Thyroid gland (tissue), 4 donors: ENCODE results near the gene INAFM2. TPM values are rescaled to one million over a fixed set of nuclear protein-coding genes. Genes with fewer than 3 reads are reported as not detected.
A peak's percentile ranks its signal among the peaks of the same experiment; 100 is the strongest.

Source experiments
- DNase-seq, 2 donors: peaks; one replicate each; pipeline ENCODE4 v3.0.0-alpha.2; 2019
- H3K27ac ChIP-seq, 3 donors: fragments of 200-600 bp; sonication (generic); 1 replicate in 2 of 3; 2 replicates in 1 of 3; pipeline ENCODE4 v1.5.1; 2016 to 2019; ENCODE audit warnings: mild to moderate bottlenecking in 1 of 3, moderate library complexity in 1 of 3
- H3K27me3 ChIP-seq: fragments of 200-600 bp; sonication (generic); one replicate; pipeline ENCODE4 v1.5.1; 2019
- H3K36me3 ChIP-seq, 2 donors: fragments of 200-600 bp; sonication (generic); one replicate each; pipeline ENCODE4 v1.5.1; 2016 to 2019
- H3K4me1 ChIP-seq, 2 donors: fragments of 200-600 bp; sonication (generic); one replicate each; pipeline ENCODE4 v1.5.1; 2017 to 2019
- H3K4me3 ChIP-seq, 3 donors: fragments of 200-600 bp; sonication (generic); replicated peaks in 1 of 3; 1 replicate in 2 of 3; 2 replicates in 1 of 3; pipeline ENCODE4 v1.5.1; 2016; ENCODE audit warnings: mild to moderate bottlenecking in 1 of 3
- H3K9me3 ChIP-seq: fragments of 200-600 bp; sonication (generic); one replicate; pipeline ENCODE4 v1.5.1; 2017
- POLR2A ChIP-seq, 2 donors: fragments of 450-650 bp; IDR thresholded peaks; one replicate each; pipeline ENCODE4 v1.6.1; 2017; ENCODE audit warnings: antibody characterized with exemption in 2 of 2, mild to moderate bottlenecking in 2 of 2, moderate library complexity in 1 of 2
- WGBS, 2 donors: methylation state at CpG; one replicate each; pipeline ENCODE4 v1.1.5; 2017; 5-methylcytosine and 5-hydroxymethylcytosine counted together
- intact Hi-C: fragments of 100-400 bp; cut with DNase I; formaldehyde crosslinking; loops from one replicate; pipeline ENCODE4 v1.15.1; 2023
- total RNA-seq, 4 donors: library from RNA; depleted of rRNA; stranded (reverse); fragments of >200 nt; gene quantifications; one replicate each; pipeline ENCODE4 v1.2.3, GENCODE V29; 2016
- TF ChIP-seq, protein P1 (sequence below), 6 experiments: fragments of 200-600 bp in 3 of 6; fragments of 450-650 bp in 3 of 6; sonication (generic) in 3 of 6; IDR thresholded peaks; one replicate each; pipeline ENCODE4 v1.5.1; 2016 to 2019; ENCODE audit warnings: antibody characterized with exemption in 6 of 6, mild to moderate bottlenecking in 2 of 6, inconsistent platforms in 1 of 6, moderate library complexity in 1 of 6

Gene INAFM2
- total RNA-seq, 4 donors from 2014 or later = 47.5 to 86.9 (median 63.8) TPM

GRCh38 chr15:40286061-40286532 is 37.4 kb upstream of the INAFM2 start:
- H3K9me3 ChIP-seq = no peaks in the 10 kb centered on the region
- no peak overlapping the region for H3K4me3 ChIP-seq
- no peak for TF ChIP-seq POLR2A (IDR thresholded peaks at IDR 0.05)
- TF ChIP-seq, protein P1, sequence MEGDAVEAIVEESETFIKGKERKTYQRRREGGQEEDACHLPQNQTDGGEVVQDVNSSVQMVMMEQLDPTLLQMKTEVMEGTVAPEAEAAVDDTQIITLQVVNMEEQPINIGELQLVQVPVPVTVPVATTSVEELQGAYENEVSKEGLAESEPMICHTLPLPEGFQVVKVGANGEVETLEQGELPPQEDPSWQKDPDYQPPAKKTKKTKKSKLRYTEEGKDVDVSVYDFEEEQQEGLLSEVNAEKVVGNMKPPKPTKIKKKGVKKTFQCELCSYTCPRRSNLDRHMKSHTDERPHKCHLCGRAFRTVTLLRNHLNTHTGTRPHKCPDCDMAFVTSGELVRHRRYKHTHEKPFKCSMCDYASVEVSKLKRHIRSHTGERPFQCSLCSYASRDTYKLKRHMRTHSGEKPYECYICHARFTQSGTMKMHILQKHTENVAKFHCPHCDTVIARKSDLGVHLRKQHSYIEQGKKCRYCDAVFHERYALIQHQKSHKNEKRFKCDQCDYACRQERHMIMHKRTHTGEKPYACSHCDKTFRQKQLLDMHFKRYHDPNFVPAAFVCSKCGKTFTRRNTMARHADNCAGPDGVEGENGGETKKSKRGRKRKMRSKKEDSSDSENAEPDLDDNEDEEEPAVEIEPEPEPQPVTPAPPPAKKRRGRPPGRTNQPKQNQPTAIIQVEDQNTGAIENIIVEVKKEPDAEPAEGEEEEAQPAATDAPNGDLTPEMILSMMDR (IDR thresholded peaks at IDR 0.05) = no peak
- intact Hi-C loops = loop anchor here (5.0 kb wide), 1 partner anchor 36 kb away; the partner anchor contains the start of gene INAFM2
- no peak overlapping the region for H3K27ac ChIP-seq
- peaks cover 19 to 38% of the 10 kb centered on the region in 2 donors for H3K4me1 ChIP-seq
- H3K27me3 ChIP-seq = peaks cover 8% of the 10 kb centered on the region
- no peak for DNase-seq
- H3K36me3 ChIP-seq = no peaks in the 10 kb centered on the region
- 92 to 95% methylated on average over 7 of the region's 7 CpGs for WGBS, 2 donors

GRCh38 chr15:40286794-40287193 is 36.7 kb upstream of the INAFM2 start:
- H3K4me1 ChIP-seq = peaks cover 23 to 38% of the 10 kb centered on the region in 2 donors
- intact Hi-C loops = loop anchor here (5.0 kb wide), 1 partner anchor 36 kb away; the partner anchor contains the start of gene INAFM2
- H3K9me3 ChIP-seq = no peaks in the 10 kb centered on the region
- no peak for DNase-seq
- peaks cover 8% of the 10 kb centered on the region for H3K27me3 ChIP-seq
- no peak overlapping the region for H3K27ac ChIP-seq
- no peaks in the 10 kb centered on the region for H3K36me3 ChIP-seq
- TF ChIP-seq POLR2A (IDR thresholded peaks at IDR 0.05) = no peak
- TF ChIP-seq, protein P1 (IDR thresholded peaks at IDR 0.05) = no peak
- 89 to 100% methylated on average over 3 to 4 of the region's 7 CpGs for WGBS, 2 donors
- no peak overlapping the region for H3K4me3 ChIP-seq

DNA sequence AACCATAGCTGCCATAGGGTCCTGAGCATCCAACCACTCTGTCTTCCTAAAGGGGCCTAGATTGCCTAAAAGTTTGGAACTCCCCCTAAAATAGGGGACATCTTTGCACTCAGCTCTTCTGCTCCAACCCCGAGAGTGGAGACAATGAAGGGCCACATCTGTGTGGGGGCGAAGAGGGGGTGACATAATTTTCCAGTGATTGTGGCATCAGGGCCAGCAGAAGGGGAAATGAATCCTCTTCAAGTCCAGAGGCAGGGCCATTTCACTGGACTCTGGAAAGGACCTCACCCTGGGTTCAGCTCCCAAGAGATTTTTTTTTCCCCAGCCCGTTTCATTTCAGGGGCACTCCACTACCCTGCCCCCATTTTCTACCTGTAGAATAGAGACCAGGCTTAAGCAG is 36.0 kb upstream of the INAFM2 start:
- Histone ChIP-seq H3K36me3 (no peaks in the 10 kb centered on the region), H3K27ac (no peak overlapping the region), H3K4me3 (no peak overlapping the region), H3K27me3 (peaks cover 8% of the 10 kb centered on the region), H3K4me1 (peaks cover 17 to 30% of the 10 kb centered on the region in 2 donors), H3K9me3 (no peaks in the 10 kb centered on the region)
- WGBS, 2 donors = 86 to 87% methylated on average over 3 of the region's 3 CpGs
- TF ChIP-seq, protein P1 (IDR thresholded peaks at IDR 0.05) = no peak
- no peak for TF ChIP-seq POLR2A (IDR thresholded peaks at IDR 0.05)
- intact Hi-C loops = loop anchor here (5.0 kb wide), 1 partner anchor 35 kb away; the partner anchor contains the start of gene INAFM2
- DNase-seq = no peak

DNA sequence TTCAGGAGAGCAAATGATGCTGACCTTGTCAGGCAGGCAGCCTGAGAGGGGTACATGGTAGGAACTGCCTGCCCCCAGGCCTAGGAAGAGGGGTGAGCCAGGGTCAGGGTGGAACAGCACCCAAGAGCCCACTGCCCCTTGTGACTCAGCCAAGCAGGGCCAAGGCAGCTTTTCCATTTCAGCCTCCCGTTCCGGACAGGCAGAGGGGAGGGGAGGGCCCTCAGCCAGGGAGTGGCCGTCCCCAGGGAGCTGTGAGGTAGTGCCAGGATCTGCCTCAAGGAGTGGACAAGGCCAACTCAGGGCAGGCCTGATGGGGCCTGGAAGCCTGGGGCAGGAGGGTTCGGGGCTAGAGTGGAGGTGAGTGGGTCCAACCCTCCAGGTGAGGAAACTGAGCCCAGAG is 35.5 kb upstream of the INAFM2 start:
- peak; percentile 33 to 67 for DNase-seq
- H3K4me3 ChIP-seq = no peak overlapping the region
- TF ChIP-seq, protein P1 (IDR thresholded peaks at IDR 0.05) = no peak
- TF ChIP-seq POLR2A (IDR thresholded peaks at IDR 0.05) = no peak
- whole genome bisulfite sequencing, 2 donors = 46 to 66% methylated on average over 3 to 4 of the region's 4 CpGs
- H3K9me3 ChIP-seq = no peaks in the 10 kb centered on the region
- H3K36me3 ChIP-seq = no peaks in the 10 kb centered on the region
- peaks cover 4% of the 10 kb centered on the region for H3K27me3 ChIP-seq
- intact Hi-C loops = loop anchor here (5.0 kb wide), 1 partner anchor 34 kb away; the partner anchor contains the start of gene INAFM2
- H3K4me1 ChIP-seq = peaks cover 13 to 26% of the 10 kb centered on the region in 2 donors
- no peak overlapping the region for H3K27ac ChIP-seq

DNA sequence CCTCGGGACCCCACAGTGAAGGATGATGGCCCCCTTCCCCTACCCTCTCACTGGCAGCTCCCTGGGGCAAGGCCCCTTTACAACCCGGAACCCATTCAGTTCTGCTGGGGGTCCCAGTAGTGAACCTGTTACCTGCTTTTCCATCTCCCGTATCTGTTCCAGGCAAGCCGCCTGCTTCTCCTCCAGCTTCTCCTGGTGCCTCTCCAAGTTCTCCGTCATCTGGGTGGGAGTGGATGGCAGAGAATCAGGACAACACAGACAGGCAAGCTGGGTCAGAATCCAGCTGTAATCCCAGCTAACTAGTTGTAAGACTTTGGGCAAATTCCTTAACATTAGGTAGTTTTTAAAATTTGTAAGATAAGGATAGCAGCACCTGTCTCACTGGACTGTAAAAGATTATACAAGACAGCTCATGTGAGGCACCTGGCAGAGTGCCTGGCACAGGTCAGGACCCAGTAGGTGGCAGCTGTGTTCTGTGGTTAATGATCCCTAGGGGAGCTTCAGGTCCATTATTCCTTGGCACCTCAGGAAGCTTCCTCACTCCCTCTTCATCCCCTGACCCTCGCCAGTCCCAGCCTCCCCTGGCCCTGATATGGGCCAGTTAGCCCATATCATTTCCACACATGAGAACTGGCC is 34.2 kb upstream of the INAFM2 start:
- no peak for TF ChIP-seq POLR2A (IDR thresholded peaks at IDR 0.05)
- TF ChIP-seq, protein P1 (IDR thresholded peaks at IDR 0.05) = peak in 3 of 6 experiments; percentile 23 to 40 (median 31)
- Histone ChIP-seq H3K36me3 (no peaks in the 10 kb centered on the region), H3K27me3 (no peaks in the 10 kb centered on the region), H3K9me3 (no peaks in the 10 kb centered on the region), H3K4me1 (peaks cover 8 to 18% of the 10 kb centered on the region in 2 donors), H3K4me3 (no peak overlapping the region), H3K27ac (no peak overlapping the region)
- WGBS, 2 donors = 65 to 68% methylated on average over 5 to 6 of the region's 6 CpGs
- intact Hi-C loops = loop anchor here (5.0 kb wide), 1 partner anchor 33 kb away; the partner anchor contains the start of gene INAFM2
- peak; percentile 88 to 90 for DNase-seq
